ENCODE data around the gene TOGARAM1.

The TOGARAM1 gene

DNA sequence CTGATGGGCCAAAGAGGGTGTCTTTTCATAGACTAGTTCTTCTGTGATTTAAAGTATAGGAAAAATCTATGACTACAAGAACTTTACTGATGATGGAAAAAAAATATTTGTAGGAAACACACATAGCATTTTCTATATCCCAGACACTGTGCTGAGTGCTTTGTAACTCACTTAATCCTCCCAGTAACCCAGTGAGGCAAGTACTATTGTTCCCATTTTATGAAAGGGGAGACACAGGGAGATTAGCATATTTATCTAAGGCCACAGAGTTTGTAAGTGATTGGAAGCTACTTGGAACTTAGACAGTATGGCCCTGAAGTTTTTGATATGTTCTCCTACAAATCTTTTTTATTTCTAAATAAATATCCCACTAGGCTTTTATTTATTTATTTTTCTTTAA is 141.8 kb downstream of the TOGARAM1 start:
- no peak for DNase-seq

DNA sequence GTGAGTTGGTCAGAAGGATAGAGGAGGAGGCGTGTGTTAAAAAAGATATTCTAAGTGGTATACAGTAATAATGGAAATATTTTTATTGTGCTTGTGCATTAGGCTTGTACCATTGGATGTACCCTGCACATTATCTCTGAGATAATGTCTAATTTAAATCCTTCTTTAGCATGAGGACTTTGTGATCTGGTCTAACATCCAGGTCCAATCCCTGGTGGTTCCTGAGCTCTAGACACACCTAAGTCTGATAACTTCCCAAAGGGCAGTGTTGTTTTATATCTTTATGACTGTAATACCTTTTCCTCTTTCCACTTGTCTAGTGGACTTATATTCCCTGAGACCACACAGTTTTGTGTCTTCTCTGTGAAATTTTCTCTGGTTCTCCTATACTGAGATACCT is 142.6 kb downstream of the TOGARAM1 start:
- no peak for DNase-seq

DNA sequence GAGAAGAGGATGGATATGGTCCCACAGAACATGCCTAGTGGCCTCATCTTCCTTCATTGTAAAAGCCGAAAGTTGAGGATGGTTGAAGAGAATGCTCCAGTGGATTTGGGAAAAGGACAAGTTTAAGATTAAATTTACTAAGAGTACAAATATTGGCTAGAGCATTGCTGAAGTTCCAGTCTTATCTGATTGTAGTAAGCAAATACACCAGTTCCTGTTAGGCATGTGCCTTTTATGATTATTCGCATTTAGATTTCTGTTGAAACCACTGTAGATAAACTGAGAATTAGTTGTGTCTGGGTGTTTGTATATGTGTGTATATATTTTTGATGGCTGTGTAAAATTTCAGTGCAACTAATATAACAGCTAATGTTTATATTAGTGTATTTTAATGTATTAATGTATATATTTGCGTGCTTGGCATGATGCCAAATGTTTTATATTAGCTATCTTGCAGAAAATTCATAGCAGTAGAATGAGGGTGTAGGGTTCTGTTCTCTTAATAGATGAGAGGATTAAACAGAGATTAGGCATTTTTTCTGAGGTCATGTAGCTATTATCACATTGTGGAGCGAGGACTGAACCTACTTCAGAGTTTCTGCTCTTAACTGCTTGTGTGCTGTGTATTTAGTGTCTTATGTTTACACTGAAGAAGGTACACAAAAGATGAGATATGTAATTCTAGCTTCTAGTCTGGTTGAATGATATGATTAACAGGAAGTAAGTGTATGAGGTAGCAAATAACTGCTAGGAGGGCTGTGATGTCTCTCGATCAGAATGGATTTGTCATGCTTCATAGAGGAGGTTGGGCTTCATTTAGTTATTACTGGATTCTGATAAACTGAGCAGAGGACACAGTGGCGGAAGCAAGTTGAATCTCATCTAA is 151.1 kb downstream of the TOGARAM1 start:
- DNase-seq, result no peak

DNA sequence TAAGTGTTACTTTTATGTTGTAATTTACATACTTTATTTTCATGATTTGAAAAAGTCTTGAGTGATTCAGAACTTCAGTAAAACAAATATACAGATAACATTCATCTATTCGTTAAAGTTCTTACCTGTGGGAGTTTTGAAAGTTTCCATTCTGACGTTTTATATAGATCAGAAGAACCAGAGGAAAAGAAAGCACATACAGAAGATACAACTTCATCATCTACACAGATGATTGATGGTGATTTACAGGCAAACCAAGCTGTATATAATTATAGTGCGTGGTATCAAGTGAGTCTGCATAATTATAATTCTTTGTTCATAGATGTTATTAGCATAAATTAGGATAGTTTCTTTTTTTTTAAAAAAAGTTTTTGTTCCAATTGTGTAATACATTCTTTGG is 152.3 kb downstream of the TOGARAM1 start:
- no peak for DNase-seq

DNA sequence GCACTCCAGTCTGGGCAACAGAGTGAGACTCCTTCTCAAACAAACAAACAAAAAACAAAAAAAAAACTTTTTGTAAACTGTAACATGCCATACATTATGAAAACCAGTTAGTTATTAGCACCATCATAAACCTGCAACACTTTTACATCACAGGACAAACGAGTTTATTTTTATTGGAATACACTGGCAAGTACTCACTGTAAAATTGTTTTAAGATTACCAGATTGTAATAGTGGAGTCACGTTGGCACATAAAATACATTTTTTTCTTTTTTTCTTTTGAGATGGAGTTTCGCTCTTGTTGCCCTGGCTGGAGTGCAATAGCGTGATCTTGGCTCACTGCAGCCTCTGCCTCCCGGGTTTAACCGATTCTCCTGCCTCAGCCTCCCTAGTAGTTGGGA is 156.6 kb downstream of the TOGARAM1 start:
- DNase-seq, result no peak

DNA sequence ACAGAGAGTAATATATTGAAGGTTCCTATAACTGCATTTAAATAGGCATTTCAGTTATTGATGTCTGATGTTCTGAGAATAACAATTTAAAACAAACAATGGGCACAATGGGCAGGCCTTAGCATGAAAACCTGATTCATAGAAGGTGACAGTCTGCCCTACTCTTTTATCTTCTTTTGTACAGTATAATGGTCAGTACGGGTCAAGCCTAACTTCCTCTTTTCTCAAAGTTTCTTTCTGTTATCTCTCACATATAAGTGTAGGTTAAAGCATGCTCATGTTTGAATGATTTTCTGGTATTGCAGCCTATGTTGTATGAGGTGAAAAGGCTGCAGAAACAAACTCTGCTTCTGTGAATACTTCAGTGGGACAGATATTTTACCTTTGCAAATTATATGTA is 158.1 kb downstream of the TOGARAM1 start:
- no peak for DNase-seq

DNA sequence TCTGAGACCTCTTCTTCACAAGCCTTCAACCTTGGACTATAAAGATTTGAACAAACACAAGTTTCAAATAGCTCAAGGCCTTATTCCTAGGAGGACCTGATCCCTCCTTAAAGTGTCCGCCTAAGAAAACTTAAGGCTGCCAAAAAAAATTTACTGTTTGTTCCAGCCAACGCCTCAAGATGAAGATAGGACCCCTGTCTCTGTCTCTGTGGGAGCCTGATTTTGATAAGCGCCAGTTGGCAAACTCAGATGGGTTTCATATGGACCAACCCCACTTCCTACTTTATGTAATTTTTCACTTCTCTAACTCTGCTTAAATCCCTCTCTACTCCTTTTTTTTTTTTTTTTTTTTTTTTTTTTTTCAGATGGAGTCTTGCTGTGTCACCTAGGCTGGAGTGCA is 161.3 kb downstream of the TOGARAM1 start:
- no peak for DNase-seq

Data from NCI-H1694 treated with DMSO at 0.1 percent for 48 hours (cell line).